SU-DHL-6 (cell line): ENCODE results near the gene PDGFA.

Experiments used
- H2AFZ ChIP-seq: fragments of 200-600 bp; sonication (generic); 2 replicates; pipeline ENCODE4 v1.6.1; 2014; ENCODE audit warnings: low read depth, mild to moderate bottlenecking, moderate library complexity, mixed read lengths, antibody characterized with exemption, low read length; ENCODE audit not compliant: severe bottlenecking
- H3F3A ChIP-seq: fragments of 200-600 bp; shearing (Covaris generic); 2 replicates; pipeline ENCODE4 v1.6.0; 2016; ENCODE audit warnings: antibody characterized with exemption, mild to moderate bottlenecking; ENCODE audit not compliant: insufficient read depth
- H3K27ac ChIP-seq: fragments of 200-600 bp; sonication (generic); 2 replicates; pipeline ENCODE4 v1.5.1; 2016; ENCODE audit warnings: low read depth, mild to moderate bottlenecking, low read length, moderate library complexity, mixed read lengths
- H3K27me3 ChIP-seq: fragments of 200-600 bp; sonication (generic), shearing (Covaris generic); 2 replicates; pipeline ENCODE4 v1.6.0; 2014; ENCODE audit warnings: mild to moderate bottlenecking, low read length
- H3K36me3 ChIP-seq: fragments of 200-600 bp; sonication (generic); 2 replicates; pipeline ENCODE4 v1.6.1; 2014; ENCODE audit warnings: mild to moderate bottlenecking, low read length, mixed read lengths
- H3K4me2 ChIP-seq: fragments of 300-600, 200-600 bp; shearing (Covaris generic), sonication (generic); 2 replicates; pipeline ENCODE4 v1.6.0; 2014; ENCODE audit warnings: low read length, low read depth, mild to moderate bottlenecking; ENCODE audit not compliant: poor library complexity, severe bottlenecking
- H3K4me3 ChIP-seq: fragments of 200-600 bp; sonication (generic); 2 replicates; pipeline ENCODE4 v1.5.1; 2014; ENCODE audit warnings: antibody characterized with exemption, low read length, mild to moderate bottlenecking, mixed read lengths; ENCODE audit not compliant: insufficient read depth, poor library complexity, severe bottlenecking
- H3K79me2 ChIP-seq: fragments of 200-600 bp; sonication (generic); 2 replicates; pipeline ENCODE4 v1.6.1; 2014; ENCODE audit warnings: mild to moderate bottlenecking, low read length, moderate library complexity; ENCODE audit not compliant: insufficient read depth
- H3K9ac ChIP-seq: fragments of 200-600 bp; sonication (generic); 2 replicates; pipeline ENCODE4 v1.7.0; 2014; ENCODE audit warnings: mild to moderate bottlenecking, low read length
- H3K9me2 ChIP-seq: fragments of 200-600 bp; sonication (generic); replicated peaks from 2 replicates; pipeline ENCODE4 v1.6.1; 2014; ENCODE audit warnings: low read length; ENCODE audit not compliant: insufficient read depth
- H3K9me3 ChIP-seq: fragments of 200-600 bp; sonication (generic); 2 replicates; pipeline ENCODE4 v1.6.1; 2014; ENCODE audit warnings: low read length, mixed read lengths; ENCODE audit not compliant: insufficient read depth
- H4K20me1 ChIP-seq: fragments of 200-600 bp; sonication (generic); 2 replicates; pipeline ENCODE4 v1.6.1; 2014; ENCODE audit warnings: low read depth, mild to moderate bottlenecking, antibody characterized with exemption, low read length, moderate library complexity, mixed read lengths
- CTCF ChIP-seq: fragments of 200-600 bp; sonication (generic); IDR thresholded peaks from one replicate; pipeline ENCODE4 v1.5.1; 2017; ENCODE audit warnings: antibody characterized with exemption, mild to moderate bottlenecking, low read length, moderate library complexity; ENCODE audit not compliant: insufficient read depth, poor library complexity, severe bottlenecking
- EZH2phosphoT487 ChIP-seq: fragments of 200-600 bp; sonication (generic), shearing (Covaris generic); conservative IDR thresholded peaks from 2 replicates; pipeline ENCODE4 v1.6.1; 2018; ENCODE audit warnings: mild to moderate bottlenecking, antibody characterized with exemption, low read length, moderate library complexity, mixed read lengths

The PDGFA gene

GRCh38 chr7:483656-484355 lies 35.8 kb downstream of the PDGFA start:
- Histone ChIP-seq H3K9ac (no peak overlapping the region), H3F3A (no peaks in the 10 kb centered on the region), H3K36me3 (no peaks in the 10 kb centered on the region), H3K4me3 (no peak overlapping the region), H2AFZ (no peak overlapping the region), H3K9me2 (no peaks in the 10 kb centered on the region), H3K27me3 (no peaks in the 10 kb centered on the region), H4K20me1 (no peaks in the 10 kb centered on the region), H3K79me2 (no peaks in the 10 kb centered on the region), H3K27ac (no peak overlapping the region), H3K4me2 (no peak overlapping the region), H3K9me3 (no peaks in the 10 kb centered on the region)
- no peak for TF ChIP-seq EZH2phosphoT487
- no peak for TF ChIP-seq CTCF

DNA sequence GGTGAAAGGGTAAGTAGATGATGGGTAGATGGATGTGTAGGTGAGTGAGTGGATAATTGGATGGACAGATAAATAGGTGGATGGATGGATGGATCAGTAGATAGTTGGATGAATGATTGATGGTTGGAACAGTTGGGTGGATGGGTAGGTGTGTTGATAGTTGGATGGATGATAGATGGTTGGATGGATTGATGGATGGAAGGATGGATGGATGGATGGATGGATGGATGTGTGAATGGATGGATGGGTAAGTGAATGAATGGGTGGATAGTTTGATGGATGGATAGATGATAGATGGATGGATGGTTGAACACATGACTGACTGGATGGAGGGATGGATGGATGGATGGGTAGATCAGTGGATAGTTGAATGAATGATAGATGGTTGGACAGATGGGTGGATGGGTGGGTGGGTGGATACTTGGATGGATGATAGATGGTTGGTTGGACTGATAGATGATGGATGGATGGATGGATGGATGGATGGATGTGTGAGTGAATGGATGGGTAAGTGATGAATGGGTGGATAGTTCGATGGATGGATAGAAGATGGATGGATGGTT lies 37.0 kb downstream of the PDGFA start:
- H3K9me3 ChIP-seq, result no peaks in the 10 kb centered on the region
- H3F3A ChIP-seq, result no peaks in the 10 kb centered on the region
- TF ChIP-seq EZH2phosphoT487, result no peak
- no peak for TF ChIP-seq CTCF

GRCh38 chr7:481219-481930 lies 38.3 kb downstream of the PDGFA start:
- Histone ChIP-seq H3K9ac (no peak overlapping the region), H3K4me2 (no peak overlapping the region), H3K36me3 (no peaks in the 10 kb centered on the region)

More for the DNA sequence above, 37.0 kb downstream of the PDGFA start:
- Histone ChIP-seq H2AFZ (no peak overlapping the region), H4K20me1 (no peaks in the 10 kb centered on the region), H3K79me2 (no peaks in the 10 kb centered on the region), H3K9me2 (no peaks in the 10 kb centered on the region), H3K4me2 (no peak overlapping the region), H3K36me3 (no peaks in the 10 kb centered on the region), H3K4me3 (no peak overlapping the region), H3K27me3 (no peaks in the 10 kb centered on the region), H3K9ac (no peak overlapping the region), H3K27ac (no peak overlapping the region)

More at GRCh38 chr7:481219-481930, 38.3 kb downstream of the PDGFA start:
- H3K4me3 ChIP-seq, result no peak overlapping the region
- no peaks in the 10 kb centered on the region for H3K79me2 ChIP-seq
- no peaks in the 10 kb centered on the region for H3F3A ChIP-seq
- no peak overlapping the region for H3K27ac ChIP-seq
- H3K9me2 ChIP-seq, result no peaks in the 10 kb centered on the region
- H3K9me3 ChIP-seq, result no peaks in the 10 kb centered on the region
- H2AFZ ChIP-seq, result no peak overlapping the region
- TF ChIP-seq CTCF (no peak), EZH2phosphoT487 (no peak)
- H4K20me1 ChIP-seq, result no peaks in the 10 kb centered on the region
- no peaks in the 10 kb centered on the region for H3K27me3 ChIP-seq
